ENCODE results near the gene RRP15. TPM values are rescaled to one million over a fixed set of nuclear protein-coding genes. Genes with fewer than 3 reads are reported as not detected.

Gene RRP15
- total and polyA plus RNA-seq, 2 of the 8 experiments (the other 6 are each of a cell fraction or from before 2014, with no cell fraction given) = 3.7 to 52.8 TPM

GRCh38 chr1:218303176-218303879 lies 18.2 kb downstream of the RRP15 start (continued):
- TF ChIP-seq NANOG (IDR thresholded peaks at IDR 0.05; ENCODE audit: insufficient read depth, low read depth, low read length, poor library complexity, severe bottlenecking) (no peak), PHF8 (conservative IDR thresholded peaks at IDR 0.05; ENCODE audit: low read depth, low read length) (no peak), CREB1 (IDR thresholded peaks at IDR 0.05) (no peak)

Data from H1 (cell line).